Stimulated activated CD8-positive, alpha-beta memory T cell treated with anti-CD3 and anti-CD28 coated beads, Interleukin-2, amount 100 ng/mL, for 48 hours (primary cell): ENCODE data around the gene PBXIP1.
"Not testable (repeated sequence)": the region's sequence is repeated elsewhere in the genome, so short reads cannot be mapped to it uniquely, and the experiment has no call there.

ENCODE experiments used
- DNase-seq, 2 donors: peaks; one replicate each; pipeline ENCODE4 v3.0.0-alpha.2; 2020; ENCODE audit warnings: low read depth in 2 of 2

PBXIP1 gene

GRCh38 chr1:154995301-154995983 is 39.5 kb upstream of the PBXIP1 start:
- not testable (repeated sequence) for DNase-seq

- no peak for DNase-seq
These were observed 38.7 kb upstream of the PBXIP1 start for GRCh38 chr1:154994591-154994990.

GRCh38 chr1:154994269-154994587 is 38.3 kb upstream of the PBXIP1 start:
- no peak for DNase-seq

- DNase-seq = no peak
These were observed 37.8 kb upstream of the PBXIP1 start, which contains the start of gene LENEP for GRCh38 chr1:154993572-154994268. Gene LENEP (plus strand): TSS chr1:154993586. CDS start chr1:154993608, 22 bp downstream.

- DNase-seq = no peak
These were observed 37.0 kb upstream of the PBXIP1 start for GRCh38 chr1:154992721-154993571.

- no peak for DNase-seq
These were observed 34.4 kb upstream of the PBXIP1 start for GRCh38 chr1:154990276-154990675.

GRCh38 chr1:154989195-154989860 is 33.4 kb upstream of the PBXIP1 start:
- DNase-seq = no peak

GRCh38 chr1:154988058-154988954 is 32.4 kb upstream of the PBXIP1 start:
- no peak for DNase-seq

- DNase-seq = no peak
These were observed 31.4 kb upstream of the PBXIP1 start for GRCh38 chr1:154987326-154987725.

- not testable (repeated sequence) for DNase-seq
These were observed 30.8 kb upstream of the PBXIP1 start for GRCh38 chr1:154986736-154987135.

- DNase-seq = no peak
These were observed 28.0 kb upstream of the PBXIP1 start for GRCh38 chr1:154983776-154984466.

GRCh38 chr1:154982897-154983648 is 27.2 kb upstream of the PBXIP1 start, which contains the start of gene FLAD1:
Gene FLAD1 (plus strand): TSS chr1:154983344. CDS start chr1:154983695, 351 bp downstream.
- peak; percentile 88 to 94 for DNase-seq

GRCh38 chr1:154982341-154982740 is 26.4 kb upstream of the PBXIP1 start:
- no peak for DNase-seq

GRCh38 chr1:154978360-154978759 is 22.5 kb upstream of the PBXIP1 start:
- no peak for DNase-seq

- DNase-seq = not testable (repeated sequence)
These were observed 21.9 kb upstream of the PBXIP1 start for GRCh38 chr1:154977762-154978161.

GRCh38 chr1:154975409-154976059 is 19.6 kb upstream of the PBXIP1 start:
- peak; percentile 61 to 68 for DNase-seq

GRCh38 chr1:154974808-154975408 is 19.0 kb upstream of the PBXIP1 start:
- DNase-seq = peak; percentile 89 to 90

GRCh38 chr1:154974102-154974807 is 18.4 kb upstream of the PBXIP1 start, which contains the start of gene CKS1B:
Gene CKS1B (plus strand): TSS chr1:154974681. CDS start chr1:154974746, 65 bp downstream.
- DNase-seq = peak; percentile 83 to 94
